Mesendoderm (in vitro differentiated cells): Measurements from ENCODE around the gene SIX5.

Experiments used
- DNase-seq: peaks from one replicate; pipeline ENCODE4 v3.0.0; 2013
- H2AK5ac ChIP-seq: 2 replicates; pipeline ENCODE4 v1.6.1; 2013; ENCODE audit warnings: low read length, inconsistent platforms
- H2BK120ac ChIP-seq: 2 replicates; pipeline ENCODE4 v1.6.1; 2013; ENCODE audit warnings: low read depth, mild to moderate bottlenecking, low read length, moderate library complexity, mixed read lengths
- H2BK15ac ChIP-seq: replicated peaks from 2 replicates; pipeline ENCODE4 v1.6.1; 2013; ENCODE audit warnings: low read depth, mild to moderate bottlenecking, moderate library complexity
- H2BK5ac ChIP-seq: 2 replicates; pipeline ENCODE4 v1.6.1; 2013; ENCODE audit warnings: low read length, inconsistent platforms
- H3K18ac ChIP-seq: 2 replicates; pipeline ENCODE4 v1.6.1; 2013; ENCODE audit warnings: mild to moderate bottlenecking, low read length, mixed read lengths
- H3K23ac ChIP-seq: one replicate; pipeline ENCODE4 v1.6.1; 2013; ENCODE audit warnings: low read length
- H3K27ac ChIP-seq: 2 replicates; pipeline ENCODE4 v1.5.1; 2013; ENCODE audit warnings: low read depth, mild to moderate bottlenecking, inconsistent platforms, low read length, moderate library complexity
- H3K27me3 ChIP-seq: 2 replicates; pipeline ENCODE4 v1.6.1; 2013; ENCODE audit warnings: low read length, control low read depth, mild to moderate bottlenecking, inconsistent platforms; ENCODE audit not compliant: insufficient read depth, poor library complexity
- H3K36me3 ChIP-seq: 2 replicates; pipeline ENCODE4 v1.6.1; 2013; ENCODE audit warnings: low read length, inconsistent platforms; ENCODE audit not compliant: control insufficient read depth, insufficient read depth
- H3K4ac ChIP-seq: one replicate; pipeline ENCODE4 v1.6.1; 2013; ENCODE audit warnings: low read depth, mild to moderate bottlenecking, low read length, moderate library complexity
- H3K4me1 ChIP-seq: 2 replicates; pipeline ENCODE4 v1.6.1; 2013; ENCODE audit warnings: low read depth, low read length, inconsistent platforms; ENCODE audit not compliant: control insufficient read depth
- H3K4me2 ChIP-seq: 2 replicates; pipeline ENCODE4 v1.6.1; 2013; ENCODE audit warnings: low read length
- H3K4me3 ChIP-seq: 2 replicates; pipeline ENCODE4 v1.5.1; 2013; ENCODE audit warnings: mild to moderate bottlenecking, low read length
- H3K56ac ChIP-seq: one replicate; pipeline ENCODE4 v1.6.1; 2013; ENCODE audit warnings: low read length
- H3K79me1 ChIP-seq: 2 replicates; pipeline ENCODE4 v1.6.1; 2013; ENCODE audit warnings: low read length, inconsistent platforms
- H3K79me2 ChIP-seq: 2 replicates; pipeline ENCODE4 v1.6.1; 2013; ENCODE audit warnings: mild to moderate bottlenecking, low read length; ENCODE audit not compliant: control insufficient read depth, insufficient read depth
- H3K9ac ChIP-seq: 2 replicates; pipeline ENCODE4 v1.6.1; 2013; ENCODE audit warnings: low read length, inconsistent platforms
- H4K5ac ChIP-seq: one replicate; pipeline ENCODE4 v1.6.1; 2013; ENCODE audit warnings: low read length
- H4K8ac ChIP-seq: one replicate; pipeline ENCODE4 v1.6.1; 2013; ENCODE audit warnings: low read depth, mild to moderate bottlenecking, control low read depth, low read length, moderate library complexity
- WGBS: extraction: QIAGEN DNeasy Blood & Tissue Kit; methylation state at CpG from one replicate; pipeline ENCODE4 v1.1.7; 2013; ENCODE audit warnings: low lambda C conversion rate, missing lambda C conversion rate; ENCODE audit not compliant: insufficient coverage; ENCODE audit errors: extremely low coverage; 5-methylcytosine and 5-hydroxymethylcytosine counted together

The SIX5 gene

DNA sequence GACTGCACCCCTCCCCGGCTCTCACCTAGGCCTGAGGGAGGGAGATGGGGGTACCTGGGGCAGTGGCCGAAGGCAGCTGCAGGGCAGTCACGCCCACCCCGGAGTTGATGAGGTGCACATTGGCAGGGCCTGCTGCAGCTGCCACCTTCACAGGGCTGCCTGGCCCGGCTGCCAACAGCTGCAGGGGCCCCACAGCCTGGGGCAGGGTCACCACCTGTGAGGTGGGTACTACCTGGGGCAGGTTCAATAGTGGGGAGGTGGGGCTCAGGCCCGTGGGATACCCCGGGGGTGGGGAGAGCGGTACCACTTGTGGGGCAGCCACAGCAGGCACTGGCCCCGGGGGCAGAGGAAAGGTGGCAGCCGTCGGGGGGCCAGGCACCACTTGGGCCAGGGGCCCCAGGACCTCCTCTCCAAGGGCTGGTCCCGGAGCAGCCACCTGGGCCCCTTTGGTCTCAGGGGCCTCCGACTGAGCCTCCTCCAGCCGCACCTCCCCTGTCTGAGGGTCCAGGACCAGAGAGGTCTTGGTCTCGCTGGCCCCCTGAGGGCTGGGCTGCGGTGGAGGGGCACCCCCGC, 2.7 kb downstream of the SIX5 start:
- Histone ChIP-seq H3K56ac (peak overlapping the region; percentile 100), H2BK15ac (no peak overlapping the region), H3K27me3 (no peaks in the 10 kb centered on the region), H3K4me1 (peaks cover 10% of the 10 kb centered on the region), H3K27ac (peak overlapping the region; percentile 67), H4K5ac (no peak overlapping the region), H3K9ac (peak overlapping the region; percentile 100), H2BK120ac (peak overlapping the region; percentile 1), H2BK5ac (no peak overlapping the region), H3K4me3 (no peak overlapping the region), H3K36me3 (no peaks in the 10 kb centered on the region), H3K79me1 (no peaks in the 10 kb centered on the region), H2AK5ac (no peak overlapping the region), H4K8ac (no peak overlapping the region), H3K79me2 (no peaks in the 10 kb centered on the region), H3K4me2 (no peak overlapping the region), H3K18ac (no peak overlapping the region), H3K23ac (no peak overlapping the region), H3K4ac (peak overlapping the region; percentile 58)
- WGBS = no CpG with 5 or more reads among the region's 17 CpGs
- no peak for DNase-seq

DNA sequence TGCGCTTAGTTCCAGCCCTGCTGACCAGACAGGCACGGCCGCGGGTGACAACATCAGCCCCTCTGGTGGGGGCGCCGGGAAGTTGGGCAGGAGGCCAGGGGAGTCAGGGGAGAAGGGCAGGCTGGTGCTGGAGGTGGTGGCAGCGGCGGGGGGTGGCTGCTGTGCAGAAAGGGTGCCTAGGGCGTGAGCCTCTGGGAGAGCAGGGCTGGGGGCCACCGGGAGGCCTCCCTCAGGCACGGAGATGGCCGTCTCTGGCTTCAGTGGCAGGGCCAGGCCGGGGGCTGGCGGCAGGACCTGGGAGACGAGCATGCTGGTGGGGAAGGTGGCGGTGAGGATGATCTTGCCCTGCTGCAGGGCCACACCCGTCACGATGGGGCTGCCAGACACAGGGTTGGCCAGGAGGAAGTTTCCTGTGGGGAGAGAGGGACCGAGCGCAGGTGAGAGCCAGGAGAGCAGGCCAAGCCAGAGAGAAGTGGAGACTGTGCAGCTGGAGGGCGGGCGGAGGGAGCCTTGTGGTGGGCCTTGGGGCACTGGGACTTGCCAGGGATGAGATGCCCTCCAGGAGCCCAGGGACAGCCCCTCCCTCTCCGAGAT, 3.3 kb downstream of the SIX5 start:
- H2BK120ac ChIP-seq = no peak overlapping the region
- H4K5ac ChIP-seq = no peak overlapping the region
- no peak overlapping the region for H3K23ac ChIP-seq
- no CpG with 5 or more reads among the region's 23 CpGs for WGBS
- no peak overlapping the region for H4K8ac ChIP-seq
- H3K4me3 ChIP-seq = no peak overlapping the region
- no peaks in the 10 kb centered on the region for H3K79me1 ChIP-seq
- no peak overlapping the region for H2BK5ac ChIP-seq
- H2BK15ac ChIP-seq = no peak overlapping the region
- H3K4me1 ChIP-seq = peaks cover 10% of the 10 kb centered on the region
- no peak overlapping the region for H3K18ac ChIP-seq
- H3K56ac ChIP-seq = peak overlapping the region; percentile 74
- DNase-seq = no peak
- H3K27ac ChIP-seq = no peak overlapping the region
- H3K4me2 ChIP-seq = no peak overlapping the region
- H3K9ac ChIP-seq = peak overlapping the region; percentile 11
- H3K79me2 ChIP-seq = no peaks in the 10 kb centered on the region
- H3K4ac ChIP-seq = peak overlapping the region; percentile 4
- H2AK5ac ChIP-seq = no peak overlapping the region
- H3K36me3 ChIP-seq = no peaks in the 10 kb centered on the region
- no peaks in the 10 kb centered on the region for H3K27me3 ChIP-seq

DNA sequence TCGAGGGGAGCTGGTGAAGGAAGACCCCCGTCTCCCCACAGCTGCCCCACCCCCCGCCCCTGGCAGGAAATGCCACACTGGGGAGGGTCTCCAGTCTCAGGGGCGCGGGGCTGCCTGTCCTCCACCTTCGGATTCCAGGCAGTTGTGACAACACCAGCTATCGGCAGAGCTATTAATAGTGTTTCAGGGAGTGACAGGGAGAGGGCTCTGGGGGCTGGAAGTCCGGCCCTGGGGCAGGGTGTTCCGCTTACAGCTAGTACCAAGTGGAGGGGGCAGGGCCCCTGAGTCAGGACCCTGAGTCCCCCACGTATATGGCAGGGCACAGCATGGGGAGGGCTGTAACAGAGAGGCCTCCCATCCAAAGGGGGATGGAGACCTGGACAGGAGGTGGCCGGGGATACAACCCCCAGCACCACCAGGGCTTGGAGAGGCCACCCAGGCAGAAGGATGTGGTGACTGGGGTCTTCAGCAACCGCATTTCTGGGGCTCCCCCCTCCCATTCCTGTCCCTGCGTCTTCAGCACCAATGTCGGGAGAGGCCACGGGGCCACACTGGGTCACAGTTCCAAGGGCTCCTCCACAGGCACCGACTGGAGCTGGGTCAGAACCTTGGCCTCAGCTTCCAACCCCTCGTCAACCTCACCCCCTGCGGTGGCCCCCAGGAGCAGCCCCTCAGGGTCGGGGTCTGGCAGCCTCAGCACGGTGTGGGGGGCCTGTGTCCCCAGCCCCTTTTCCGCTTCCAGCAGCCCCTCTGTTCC, 3.9 kb downstream of the SIX5 start:
- no peaks in the 10 kb centered on the region for H3K79me1 ChIP-seq
- no peaks in the 10 kb centered on the region for H3K79me2 ChIP-seq
- no peak overlapping the region for H3K23ac ChIP-seq
- peak overlapping the region; percentile 74 for H3K56ac ChIP-seq
- H3K27me3 ChIP-seq = no peaks in the 10 kb centered on the region
- peak overlapping the region; percentile 11 for H3K9ac ChIP-seq
- H3K4me2 ChIP-seq = no peak overlapping the region
- H2BK15ac ChIP-seq = no peak overlapping the region
- H3K4ac ChIP-seq = peak overlapping the region; percentile 4
- H4K5ac ChIP-seq = no peak overlapping the region
- H2AK5ac ChIP-seq = no peak overlapping the region
- no peak overlapping the region for H3K4me3 ChIP-seq
- peak overlapping the region; percentile 15 for H3K18ac ChIP-seq
- H2BK120ac ChIP-seq = no peak overlapping the region
- H2BK5ac ChIP-seq = no peak overlapping the region
- WGBS = no CpG with 5 or more reads among the region's 21 CpGs
- H3K27ac ChIP-seq = no peak overlapping the region
- H3K36me3 ChIP-seq = no peaks in the 10 kb centered on the region
- H3K4me1 ChIP-seq = peaks cover 10% of the 10 kb centered on the region
- DNase-seq = peak; percentile 59
- no peak overlapping the region for H4K8ac ChIP-seq

DNA sequence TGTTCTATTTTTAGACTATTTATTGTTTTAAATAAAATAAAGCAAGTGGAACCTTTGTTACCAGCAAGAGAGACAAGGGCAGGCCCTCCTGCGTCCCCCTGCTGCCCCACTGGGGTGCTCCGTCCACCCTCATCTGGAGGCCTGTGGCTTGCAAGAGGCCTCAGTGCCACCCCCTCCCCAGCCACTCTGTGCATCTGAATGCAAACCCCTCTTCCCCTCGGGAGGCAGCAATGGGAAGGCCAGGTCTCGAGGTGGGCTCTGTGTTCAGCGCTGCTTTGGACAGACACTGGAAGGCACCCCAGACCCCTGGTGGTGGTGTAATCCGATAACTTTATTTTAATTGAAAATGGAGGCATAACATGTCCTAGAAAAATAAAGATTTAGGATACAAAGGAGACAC, 4.6 kb downstream of the SIX5 start:
- no peak for DNase-seq
- WGBS = no CpG with 5 or more reads among the region's 6 CpGs
- Histone ChIP-seq H3K23ac (no peak overlapping the region), H3K9ac (no peak overlapping the region), H3K4me3 (no peak overlapping the region), H3K27ac (no peak overlapping the region), H2BK5ac (no peak overlapping the region), H3K79me2 (no peaks in the 10 kb centered on the region), H2BK15ac (no peak overlapping the region), H4K5ac (no peak overlapping the region), H3K56ac (peak overlapping the region; percentile 28), H3K36me3 (no peaks in the 10 kb centered on the region), H3K4ac (peak overlapping the region; percentile 62), H3K27me3 (no peaks in the 10 kb centered on the region), H2BK120ac (no peak overlapping the region), H3K79me1 (no peaks in the 10 kb centered on the region), H2AK5ac (no peak overlapping the region), H4K8ac (no peak overlapping the region), H3K4me1 (peaks cover 10% of the 10 kb centered on the region), H3K4me2 (no peak overlapping the region), H3K18ac (peak overlapping the region; percentile 15)

DNA sequence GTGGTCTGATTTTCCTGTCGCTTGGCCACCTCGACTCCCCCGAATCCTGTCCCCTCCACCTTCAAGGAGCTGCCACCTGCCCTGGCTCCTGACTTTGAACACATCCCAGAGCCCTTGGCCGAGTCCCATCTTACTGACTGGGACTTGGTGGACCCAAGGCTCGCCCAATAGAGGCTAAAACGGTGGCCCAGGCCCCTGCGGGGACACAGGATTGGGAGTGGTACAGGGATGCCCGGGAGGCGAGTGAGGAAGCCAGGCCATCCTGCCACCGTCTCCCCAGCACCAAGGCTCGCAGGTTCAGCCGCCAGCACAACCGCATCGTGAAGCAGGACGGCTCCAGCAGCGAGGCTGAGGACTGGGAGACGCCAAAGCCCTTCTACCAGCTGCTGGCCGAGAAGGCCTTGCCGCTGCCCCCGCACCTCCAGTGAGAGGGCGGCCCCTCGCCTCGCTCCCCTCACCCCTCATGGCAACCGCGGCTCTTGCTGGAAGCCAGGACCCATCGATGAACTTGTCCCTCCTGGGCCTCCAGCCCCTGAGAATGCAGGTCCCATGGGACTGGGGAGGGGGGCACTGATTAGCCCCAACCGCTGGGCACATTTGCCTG, 5.3 kb downstream of the SIX5 start:
- Histone ChIP-seq H2BK120ac (no peak overlapping the region), H3K4ac (no peak overlapping the region), H3K79me2 (no peaks in the 10 kb centered on the region), H3K4me3 (no peak overlapping the region), H3K27ac (no peak overlapping the region), H2AK5ac (no peak overlapping the region), H4K5ac (no peak overlapping the region), H3K36me3 (no peaks in the 10 kb centered on the region), H3K9ac (no peak overlapping the region), H2BK5ac (no peak overlapping the region), H2BK15ac (no peak overlapping the region), H3K79me1 (no peaks in the 10 kb centered on the region), H3K18ac (no peak overlapping the region), H3K4me2 (no peak overlapping the region), H4K8ac (no peak overlapping the region), H3K56ac (peak overlapping the region; percentile 70), H3K27me3 (no peaks in the 10 kb centered on the region), H3K4me1 (peaks cover 10% of the 10 kb centered on the region), H3K23ac (no peak overlapping the region)
- no CpG with 5 or more reads among the region's 27 CpGs for WGBS
- DNase-seq = no peak
